Stimulated activated CD4-positive, alpha-beta T cell treated with anti-CD3 and anti-CD28 coated beads, Interleukin-4, amount 100 ng/mL, for 4 hours (primary cell): ENCODE measurements around the gene POLRMT.

Source experiments
- DNase-seq, 2 experiments: peaks; one replicate each; pipeline ENCODE4 v3.0.0-alpha.2; 2020

The POLRMT gene

GRCh38 chr19:575527-576506 lies 57.5 kb downstream of the POLRMT start:
- DNase-seq: no peak

GRCh38 chr19:574658-575526 lies 58.4 kb downstream of the POLRMT start:
- DNase-seq: no peak

GRCh38 chr19:573519-573825 lies 59.9 kb downstream of the POLRMT start:
- no peak for DNase-seq

- DNase-seq: no peak
These were observed 60.4 kb downstream of the POLRMT start for GRCh38 chr19:572743-573518.

- DNase-seq: peak; percentile 97 to 98
These were observed 61.1 kb downstream of the POLRMT start, which contains the start of gene BSG for GRCh38 chr19:572140-572742. BSG (plus strand) TSS chr19:572596; CDS start chr19:572635, 39 bp downstream.

GRCh38 chr19:571566-571974 lies 61.8 kb downstream of the POLRMT start:
- DNase-seq: no peak

- DNase-seq: peak; percentile 33 to 35
These were observed 62.3 kb downstream of the POLRMT start for GRCh38 chr19:570937-571565.

- DNase-seq: no peak
These were observed 63.1 kb downstream of the POLRMT start for GRCh38 chr19:570251-570686.

GRCh38 chr19:567296-567900 lies 65.9 kb downstream of the POLRMT start:
- DNase-seq: no peak
